ENCODE data around the gene CARNS1.

CARNS1 gene

DNA sequence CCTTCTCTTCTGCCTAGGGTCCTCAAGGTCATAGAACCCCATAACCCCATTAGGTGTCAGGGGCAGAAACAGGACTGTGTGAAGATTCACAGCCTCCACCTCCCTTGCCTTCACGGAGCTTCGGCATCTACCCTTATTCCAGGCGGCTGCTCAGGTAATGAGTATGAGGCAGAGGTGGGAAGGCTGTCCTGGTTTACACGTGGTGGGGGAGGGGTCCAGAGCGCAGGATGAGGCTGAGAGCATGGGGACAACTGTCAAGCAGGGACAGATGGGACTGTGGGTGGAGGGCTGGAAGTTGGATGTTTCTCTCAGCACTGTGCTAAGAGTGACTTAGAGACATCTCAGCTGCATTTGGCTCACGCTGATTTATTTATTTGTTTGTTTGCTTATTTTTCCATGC lies 28.0 kb upstream of the CARNS1 start:
- Histone ChIP-seq H4K91ac (ENCODE audit: low read depth, low read length, poor library complexity) (no peak overlapping the region), H3K36me3 (replicated peaks in 1 of 2; ENCODE audit: control insufficient read depth in 2 of 2, insufficient read depth in 2 of 2, low read length in 2 of 2) (no peaks in the 10 kb centered on the region), H3K9me3 (replicated peaks in 1 of 2; ENCODE audit: control insufficient read depth in 2 of 2, insufficient read depth in 1 of 2, low read depth in 1 of 2, low read length in 2 of 2) (no peaks in the 10 kb centered on the region), H3K9ac (ENCODE audit: low read depth, low read length, poor library complexity) (peak overlapping the region; percentile 56), H3K14ac (ENCODE audit: low read length) (no peak overlapping the region), H3K27me3 (ENCODE audit: control insufficient read depth in 3 of 3, insufficient read depth in 3 of 3, low read depth in 1 of 3, low read length in 3 of 3) (no peaks in the 10 kb centered on the region), H2BK5ac (ENCODE audit: low read length) (no peak overlapping the region), H3K23ac (ENCODE audit: low read depth, low read length, poor library complexity) (no peak overlapping the region), H2AK5ac (ENCODE audit: low read depth, low read length) (no peak overlapping the region), H4K8ac (ENCODE audit: low read depth, low read length) (no peak overlapping the region), H2BK120ac (ENCODE audit: low read depth, low read length) (no peak overlapping the region), H3K4ac (ENCODE audit: low read length) (no peak overlapping the region), H3K18ac (ENCODE audit: low read length) (no peak overlapping the region), H3K27ac (replicated peaks; ENCODE audit: low read length) (no peak overlapping the region), H2AFZ (ENCODE audit: low read length) (no peak overlapping the region), H2BK15ac (ENCODE audit: low read length) (no peak overlapping the region), H2BK12ac (ENCODE audit: low read length) (no peak overlapping the region), H3K79me1 (ENCODE audit: low read depth, low read length) (peaks cover 5% of the 10 kb centered on the region), H3K4me3 (ENCODE audit: low read length in 2 of 2) (no peak overlapping the region), H3K4me1 (ENCODE audit: control insufficient read depth in 2 of 2, insufficient read depth in 1 of 2, low read depth in 1 of 2, low read length in 2 of 2) (peaks cover 2 to 3% of the 10 kb centered on the region in 2 donors), H3K4me2 (ENCODE audit: insufficient read depth, low read length, poor library complexity, severe bottlenecking) (no peak overlapping the region)
- no peak for DNase-seq (ENCODE audit: low spot score)
- WGBS, 2 donors (ENCODE audit: extremely low coverage in 2 of 2, insufficient read length in 2 of 2, insufficient replicate concordance in 1 of 2), result no CpG with 5 or more reads among the region's 6 CpGs

DNA sequence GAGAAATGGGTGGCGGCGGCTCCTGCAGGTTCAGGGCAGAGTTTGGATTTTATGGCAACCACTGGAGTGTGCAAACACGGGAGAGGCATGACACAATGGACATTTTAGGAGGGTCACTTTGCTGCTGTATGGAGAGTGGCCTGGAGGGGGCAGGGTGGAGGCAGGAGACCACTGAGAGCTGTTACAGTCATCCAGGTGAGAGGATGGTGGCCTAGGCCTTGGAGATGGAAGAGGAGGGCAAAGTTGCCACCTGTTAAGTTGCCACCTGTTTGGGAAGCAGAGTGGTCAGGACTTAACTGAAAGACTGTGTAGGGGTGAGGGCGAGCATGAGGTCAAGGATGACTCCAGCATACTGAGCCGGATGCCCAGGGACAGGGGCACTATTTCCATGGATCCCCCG lies 26.0 kb upstream of the CARNS1 start:
- Histone ChIP-seq H3K36me3 (replicated peaks in 1 of 2; ENCODE audit: control insufficient read depth in 2 of 2, insufficient read depth in 2 of 2, low read length in 2 of 2) (peaks cover 6 to 13% of the 10 kb centered on the region in 2 donors), H3K9ac (ENCODE audit: low read depth, low read length, poor library complexity) (no peak overlapping the region), H3K23ac (ENCODE audit: low read depth, low read length, poor library complexity) (no peak overlapping the region), H2BK5ac (ENCODE audit: low read length) (no peak overlapping the region), H3K4me1 (ENCODE audit: control insufficient read depth in 2 of 2, insufficient read depth in 1 of 2, low read depth in 1 of 2, low read length in 2 of 2) (peaks cover 5 to 6% of the 10 kb centered on the region in 2 donors), H2AK5ac (ENCODE audit: low read depth, low read length) (no peak overlapping the region), H2BK15ac (ENCODE audit: low read length) (no peak overlapping the region), H3K4me2 (ENCODE audit: insufficient read depth, low read length, poor library complexity, severe bottlenecking) (no peak overlapping the region), H3K4ac (ENCODE audit: low read length) (no peak overlapping the region), H3K18ac (ENCODE audit: low read length) (no peak overlapping the region), H3K4me3 (ENCODE audit: low read length in 2 of 2) (no peak overlapping the region), H2AFZ (ENCODE audit: low read length) (no peak overlapping the region), H3K9me3 (replicated peaks in 1 of 2; ENCODE audit: control insufficient read depth in 2 of 2, insufficient read depth in 1 of 2, low read depth in 1 of 2, low read length in 2 of 2) (no peaks in the 10 kb centered on the region), H3K27me3 (ENCODE audit: control insufficient read depth in 3 of 3, insufficient read depth in 3 of 3, low read depth in 1 of 3, low read length in 3 of 3) (no peaks in the 10 kb centered on the region), H4K8ac (ENCODE audit: low read depth, low read length) (no peak overlapping the region), H3K14ac (ENCODE audit: low read length) (no peak overlapping the region), H3K27ac (replicated peaks; ENCODE audit: low read length) (no peak overlapping the region), H4K91ac (ENCODE audit: low read depth, low read length, poor library complexity) (no peak overlapping the region), H2BK120ac (ENCODE audit: low read depth, low read length) (no peak overlapping the region), H2BK12ac (ENCODE audit: low read length) (no peak overlapping the region), H3K79me1 (ENCODE audit: low read depth, low read length) (peaks cover 8% of the 10 kb centered on the region)
- WGBS, 2 donors (ENCODE audit: extremely low coverage in 2 of 2, insufficient read length in 2 of 2, insufficient replicate concordance in 1 of 2), result no CpG with 5 or more reads among the region's 6 CpGs
- no peak for DNase-seq (ENCODE audit: low spot score)

DNA sequence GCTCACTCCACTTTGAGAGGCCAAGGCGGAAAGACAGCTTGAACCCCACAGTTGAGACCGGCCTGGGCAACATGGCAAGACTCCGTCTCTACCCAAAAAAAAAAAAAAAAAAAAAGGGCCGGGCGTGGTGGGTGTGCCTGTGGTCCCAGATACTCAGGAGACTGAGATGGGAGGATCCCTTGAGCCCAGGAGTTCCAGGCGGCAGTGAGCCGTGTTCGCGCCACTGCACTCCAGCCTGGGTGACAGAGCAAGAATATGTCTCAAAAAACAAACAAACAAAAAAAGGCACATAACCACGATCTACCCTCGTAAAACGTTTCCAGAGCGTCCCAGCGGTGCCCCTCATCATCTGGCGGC lies 24.6 kb upstream of the CARNS1 start:
- H2BK5ac ChIP-seq (ENCODE audit: low read length), result no peak overlapping the region
- H3K79me1 ChIP-seq (ENCODE audit: low read depth, low read length), result peaks cover 8% of the 10 kb centered on the region
- no peak overlapping the region for H3K9ac ChIP-seq (ENCODE audit: low read depth, low read length, poor library complexity)
- no peak for DNase-seq (ENCODE audit: low spot score)
- H2BK12ac ChIP-seq (ENCODE audit: low read length), result no peak overlapping the region
- H4K8ac ChIP-seq (ENCODE audit: low read depth, low read length), result no peak overlapping the region
- no peak overlapping the region for H4K91ac ChIP-seq (ENCODE audit: low read depth, low read length, poor library complexity)
- peak overlapping the region; percentile 93 for H3K4me2 ChIP-seq (ENCODE audit: insufficient read depth, low read length, poor library complexity, severe bottlenecking)
- H3K18ac ChIP-seq (ENCODE audit: low read length), result no peak overlapping the region
- H3K14ac ChIP-seq (ENCODE audit: low read length), result no peak overlapping the region
- H3K36me3 ChIP-seq (replicated peaks in 1 of 2; ENCODE audit: control insufficient read depth in 2 of 2, insufficient read depth in 2 of 2, low read length in 2 of 2), result peaks cover 12 to 24% of the 10 kb centered on the region in 2 donors
- H2AFZ ChIP-seq (ENCODE audit: low read length), result peak overlapping the region; percentile 86
- no peak overlapping the region for H2AK5ac ChIP-seq (ENCODE audit: low read depth, low read length)
- no peak overlapping the region for H2BK15ac ChIP-seq (ENCODE audit: low read length)
- H3K4me1 ChIP-seq (ENCODE audit: control insufficient read depth in 2 of 2, insufficient read depth in 1 of 2, low read depth in 1 of 2, low read length in 2 of 2), result peaks cover 5 to 6% of the 10 kb centered on the region in 2 donors
- H2BK120ac ChIP-seq (ENCODE audit: low read depth, low read length), result no peak overlapping the region
- no peak overlapping the region for H3K23ac ChIP-seq (ENCODE audit: low read depth, low read length, poor library complexity)
- H3K4me3 ChIP-seq (ENCODE audit: low read length in 2 of 2), result peak overlapping the region; percentile 84 to 96
- H3K9me3 ChIP-seq (replicated peaks in 1 of 2; ENCODE audit: control insufficient read depth in 2 of 2, insufficient read depth in 1 of 2, low read depth in 1 of 2, low read length in 2 of 2), result no peaks in the 10 kb centered on the region
- no CpG with 5 or more reads among the region's 15 CpGs for WGBS, 2 donors (ENCODE audit: extremely low coverage in 2 of 2, insufficient read length in 2 of 2, insufficient replicate concordance in 1 of 2)
- no peak overlapping the region for H3K27ac ChIP-seq (replicated peaks; ENCODE audit: low read length)
- no peaks in the 10 kb centered on the region for H3K27me3 ChIP-seq (ENCODE audit: control insufficient read depth in 3 of 3, insufficient read depth in 3 of 3, low read depth in 1 of 3, low read length in 3 of 3)
- no peak overlapping the region for H3K4ac ChIP-seq (ENCODE audit: low read length)

DNA sequence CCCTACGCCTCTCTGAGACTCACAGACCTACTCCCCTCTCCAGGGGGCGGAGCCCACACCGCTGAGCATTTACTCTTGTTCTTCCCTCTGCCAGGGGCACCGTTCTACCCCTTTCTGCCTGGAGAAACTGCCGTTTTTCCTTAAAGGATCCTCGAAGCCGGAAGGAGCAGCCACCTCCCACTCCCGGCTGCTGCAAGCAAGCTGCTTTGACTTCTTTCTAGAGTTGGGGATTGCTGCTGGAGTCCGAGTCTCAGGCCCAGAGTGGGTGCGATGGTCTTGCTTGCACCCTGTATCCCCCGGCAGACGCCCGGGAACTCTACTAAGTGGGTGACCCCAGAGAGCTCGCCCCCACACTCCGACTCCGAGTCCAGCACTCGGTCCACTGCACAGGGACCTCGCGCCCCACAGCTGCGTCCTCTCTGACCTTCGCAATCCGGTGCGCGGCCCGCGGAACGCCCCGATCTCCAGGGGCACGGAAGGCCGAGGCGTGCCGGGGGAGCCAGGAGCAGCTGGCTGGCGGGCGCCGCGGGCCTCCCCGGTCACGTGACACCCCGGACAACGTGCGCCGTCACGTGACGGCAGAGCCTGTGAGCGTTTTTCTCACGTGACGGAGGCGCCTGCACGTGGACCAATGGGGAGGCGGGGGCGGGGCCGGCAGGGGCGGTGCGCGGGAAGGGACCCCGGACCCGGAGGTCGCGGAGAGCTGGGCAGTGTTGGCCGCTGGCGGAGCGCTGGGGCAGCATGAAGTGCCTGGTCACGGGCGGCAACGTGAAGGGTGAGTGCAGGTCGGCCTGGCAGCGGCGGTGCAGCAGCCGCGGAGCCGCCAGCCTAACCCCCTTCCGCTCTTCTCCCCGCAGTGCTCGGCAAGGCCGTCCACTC lies 23.9 kb upstream of the CARNS1 start, which contains the start of gene RAD9A:
RAD9A (plus strand) TSS at position 683 of the 879 bp plus-strand sequence; CDS start at position 742, 59 bp downstream.
- Histone ChIP-seq H3K4ac (ENCODE audit: low read length) (peak within 1 kb of the TSS; percentile 53), H2BK120ac (ENCODE audit: low read depth, low read length) (peak within 1 kb of the TSS; percentile 81), H3K4me2 (ENCODE audit: insufficient read depth, low read length, poor library complexity, severe bottlenecking) (peak within 1 kb of the TSS; percentile 95), H3K23ac (ENCODE audit: low read depth, low read length, poor library complexity) (peak within 1 kb of the TSS; percentile 98), H4K91ac (ENCODE audit: low read depth, low read length, poor library complexity) (no peak within 1 kb of the TSS), H3K9me3 (replicated peaks in 1 of 2; ENCODE audit: control insufficient read depth in 2 of 2, insufficient read depth in 1 of 2, low read depth in 1 of 2, low read length in 2 of 2) (no peaks in the 10 kb centered on the region), H2BK15ac (ENCODE audit: low read length) (peak within 1 kb of the TSS; percentile 81), H3K9ac (ENCODE audit: low read depth, low read length, poor library complexity) (peak within 1 kb of the TSS; percentile 100), H3K4me1 (ENCODE audit: control insufficient read depth in 2 of 2, insufficient read depth in 1 of 2, low read depth in 1 of 2, low read length in 2 of 2) (peaks cover 5 to 6% of the 10 kb centered on the region in 2 donors), H4K8ac (ENCODE audit: low read depth, low read length) (peak within 1 kb of the TSS; percentile 93), H3K4me3 (ENCODE audit: low read length in 2 of 2) (peak within 1 kb of the TSS; percentile 84 to 98), H3K79me1 (ENCODE audit: low read depth, low read length) (peaks cover 10% of the 10 kb centered on the region), H2BK12ac (ENCODE audit: low read length) (peak within 1 kb of the TSS; percentile 58), H2BK5ac (ENCODE audit: low read length) (peak within 1 kb of the TSS; percentile 96), H3K18ac (ENCODE audit: low read length) (peak within 1 kb of the TSS; percentile 99), H3K36me3 (replicated peaks in 1 of 2; ENCODE audit: control insufficient read depth in 2 of 2, insufficient read depth in 2 of 2, low read length in 2 of 2) (peaks cover 18 to 30% of the 10 kb centered on the region in 2 donors), H3K27me3 (ENCODE audit: control insufficient read depth in 3 of 3, insufficient read depth in 3 of 3, low read depth in 1 of 3, low read length in 3 of 3) (no peaks in the 10 kb centered on the region), H3K14ac (ENCODE audit: low read length) (peak within 1 kb of the TSS; percentile 89), H3K27ac (replicated peaks; ENCODE audit: low read length) (no peak within 1 kb of the TSS), H2AFZ (ENCODE audit: low read length) (peak within 1 kb of the TSS; percentile 86), H2AK5ac (ENCODE audit: low read depth, low read length) (peak within 1 kb of the TSS; percentile 15)
- WGBS, 2 donors (ENCODE audit: extremely low coverage in 2 of 2, insufficient read length in 2 of 2, insufficient replicate concordance in 1 of 2), result no CpG with 5 or more reads among the region's 75 CpGs
- peak; percentile 93 for DNase-seq (ENCODE audit: low spot score)

Measured in neuronal stem cell (in vitro differentiated cells).